ENCODE data around the gene IKZF2.

Gene IKZF2

DNA sequence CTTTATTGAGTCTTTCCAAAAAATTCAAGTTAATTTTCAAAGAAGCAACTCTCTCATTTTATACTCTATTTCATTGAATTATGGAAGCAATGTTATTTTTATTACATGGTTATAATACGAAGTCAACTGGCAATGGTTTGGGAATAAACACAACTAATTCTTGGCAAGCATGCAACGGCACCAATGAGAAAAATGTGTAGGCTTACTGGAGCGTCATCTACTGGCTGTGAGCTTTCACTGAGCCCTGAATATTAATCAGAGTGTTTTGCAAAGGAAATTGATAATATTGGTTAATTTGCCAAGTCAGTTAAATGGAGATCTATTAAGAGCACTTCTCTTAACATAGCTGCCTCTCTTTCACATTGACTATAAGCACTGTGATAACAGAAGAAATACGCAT lies 163.9 kb downstream of the IKZF2 start:
- no peaks in the 10 kb centered on the region for H3K9me3 ChIP-seq (ENCODE audit: severe bottlenecking)
- no peak for DNase-seq (ENCODE audit: low spot score)
- no peak overlapping the region for H3K27ac ChIP-seq (ENCODE audit: poor library complexity, severe bottlenecking)
- no peaks in the 10 kb centered on the region for H3K4me1 ChIP-seq (ENCODE audit: insufficient read depth, poor library complexity, severe bottlenecking)
- H3K4me3 ChIP-seq (ENCODE audit: severe bottlenecking): no peak overlapping the region
- no peak for ATAC-seq (ENCODE audit: low read depth)
- H3K36me3 ChIP-seq (ENCODE audit: low read depth): no peaks in the 10 kb centered on the region
- H3K27me3 ChIP-seq (ENCODE audit: insufficient read depth, poor library complexity, severe bottlenecking): no peaks in the 10 kb centered on the region
- TF ChIP-seq, protein P1, sequence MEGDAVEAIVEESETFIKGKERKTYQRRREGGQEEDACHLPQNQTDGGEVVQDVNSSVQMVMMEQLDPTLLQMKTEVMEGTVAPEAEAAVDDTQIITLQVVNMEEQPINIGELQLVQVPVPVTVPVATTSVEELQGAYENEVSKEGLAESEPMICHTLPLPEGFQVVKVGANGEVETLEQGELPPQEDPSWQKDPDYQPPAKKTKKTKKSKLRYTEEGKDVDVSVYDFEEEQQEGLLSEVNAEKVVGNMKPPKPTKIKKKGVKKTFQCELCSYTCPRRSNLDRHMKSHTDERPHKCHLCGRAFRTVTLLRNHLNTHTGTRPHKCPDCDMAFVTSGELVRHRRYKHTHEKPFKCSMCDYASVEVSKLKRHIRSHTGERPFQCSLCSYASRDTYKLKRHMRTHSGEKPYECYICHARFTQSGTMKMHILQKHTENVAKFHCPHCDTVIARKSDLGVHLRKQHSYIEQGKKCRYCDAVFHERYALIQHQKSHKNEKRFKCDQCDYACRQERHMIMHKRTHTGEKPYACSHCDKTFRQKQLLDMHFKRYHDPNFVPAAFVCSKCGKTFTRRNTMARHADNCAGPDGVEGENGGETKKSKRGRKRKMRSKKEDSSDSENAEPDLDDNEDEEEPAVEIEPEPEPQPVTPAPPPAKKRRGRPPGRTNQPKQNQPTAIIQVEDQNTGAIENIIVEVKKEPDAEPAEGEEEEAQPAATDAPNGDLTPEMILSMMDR (IDR thresholded peaks at IDR 0.05; ENCODE audit: poor library complexity, severe bottlenecking): no peak

DNA sequence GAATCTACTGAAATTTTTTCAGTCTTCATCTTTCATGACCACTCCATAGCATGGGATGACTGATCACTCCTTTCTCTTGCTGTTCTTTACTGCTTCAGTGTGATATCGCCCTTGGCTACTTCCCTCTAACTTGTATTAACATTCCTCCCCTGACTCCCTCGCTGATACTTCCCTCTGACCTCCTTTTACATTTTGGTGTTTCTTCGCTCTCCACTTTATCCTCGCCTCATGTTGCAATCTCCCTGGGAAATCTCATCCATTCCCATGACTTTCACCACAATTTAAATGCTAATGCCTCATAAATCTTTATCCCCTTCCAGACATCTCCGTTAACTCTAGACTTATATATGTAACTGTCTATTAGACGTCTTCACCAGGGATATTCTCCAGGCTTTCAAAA lies 167.3 kb downstream of the IKZF2 start:
- H3K27ac ChIP-seq (ENCODE audit: poor library complexity, severe bottlenecking): no peak overlapping the region
- no peaks in the 10 kb centered on the region for H3K36me3 ChIP-seq (ENCODE audit: low read depth)
- TF ChIP-seq, protein P1 (IDR thresholded peaks at IDR 0.05; ENCODE audit: poor library complexity, severe bottlenecking): no peak
- no peaks in the 10 kb centered on the region for H3K27me3 ChIP-seq (ENCODE audit: insufficient read depth, poor library complexity, severe bottlenecking)
- DNase-seq (ENCODE audit: low spot score): no peak
- H3K4me1 ChIP-seq (ENCODE audit: insufficient read depth, poor library complexity, severe bottlenecking): no peaks in the 10 kb centered on the region
- H3K9me3 ChIP-seq (ENCODE audit: severe bottlenecking): no peaks in the 10 kb centered on the region
- H3K4me3 ChIP-seq (ENCODE audit: severe bottlenecking): no peak overlapping the region
- ATAC-seq (ENCODE audit: low read depth): no peak

DNA sequence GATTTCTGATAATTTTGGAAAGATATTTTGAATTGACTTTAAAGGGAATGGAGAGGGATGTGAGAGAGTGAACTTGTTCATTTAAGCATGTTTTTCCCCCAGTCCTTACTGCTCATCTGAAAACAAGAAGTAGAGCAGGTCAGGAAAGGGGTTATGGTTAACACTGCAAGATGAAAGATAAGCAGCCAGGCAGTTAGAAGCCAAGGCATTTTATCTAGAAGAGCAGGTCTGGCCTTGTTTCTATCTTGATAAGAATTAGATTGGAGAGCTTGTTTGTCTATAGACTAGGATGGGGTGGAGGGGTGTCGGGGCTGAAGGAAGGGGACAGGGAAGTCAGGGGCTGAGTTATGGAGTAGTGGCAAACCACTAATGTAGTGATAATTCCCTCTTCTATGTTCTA lies 171.6 kb downstream of the IKZF2 start:
- no peak overlapping the region for H3K27ac ChIP-seq (ENCODE audit: poor library complexity, severe bottlenecking)
- no peak for DNase-seq (ENCODE audit: low spot score)
- ATAC-seq (ENCODE audit: low read depth): no peak
- H3K4me3 ChIP-seq (ENCODE audit: severe bottlenecking): no peak overlapping the region
- no peaks in the 10 kb centered on the region for H3K36me3 ChIP-seq (ENCODE audit: low read depth)
- H3K27me3 ChIP-seq (ENCODE audit: insufficient read depth, poor library complexity, severe bottlenecking): no peaks in the 10 kb centered on the region
- no peaks in the 10 kb centered on the region for H3K9me3 ChIP-seq (ENCODE audit: severe bottlenecking)
- H3K4me1 ChIP-seq (ENCODE audit: insufficient read depth, poor library complexity, severe bottlenecking): no peaks in the 10 kb centered on the region
- TF ChIP-seq, protein P1 (IDR thresholded peaks at IDR 0.05; ENCODE audit: poor library complexity, severe bottlenecking): no peak

DNA sequence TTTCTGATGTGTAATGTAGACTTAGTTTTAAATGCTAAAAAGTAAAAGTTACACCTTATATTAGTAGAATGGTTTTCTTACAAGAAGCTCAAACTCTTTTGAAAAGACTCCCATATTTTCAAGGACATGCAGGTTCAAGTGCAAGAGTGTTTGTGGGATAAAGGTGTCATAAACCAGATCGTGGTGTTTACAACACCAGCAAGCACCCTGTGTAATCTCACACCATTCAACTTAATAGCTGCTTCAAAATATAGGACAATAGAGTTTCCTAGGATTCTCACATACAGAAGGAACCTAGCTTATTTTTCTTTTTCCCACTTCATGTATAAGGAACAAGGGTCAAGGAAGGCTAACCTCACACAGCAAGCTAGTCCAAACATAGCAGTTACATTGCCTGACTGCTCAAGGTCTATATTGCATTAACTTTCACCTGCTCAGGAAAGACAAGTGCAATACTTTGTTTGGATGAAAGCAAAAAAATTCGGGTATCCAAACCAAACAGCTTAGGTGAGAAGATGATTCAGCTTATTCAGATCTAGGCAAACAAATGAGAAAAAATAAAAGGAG lies 172.3 kb downstream of the IKZF2 start:
- DNase-seq (ENCODE audit: low spot score) (no peak), ATAC-seq (ENCODE audit: low read depth) (no peak)
- Histone ChIP-seq H3K4me1 (ENCODE audit: insufficient read depth, poor library complexity, severe bottlenecking) (no peaks in the 10 kb centered on the region), H3K36me3 (ENCODE audit: low read depth) (no peaks in the 10 kb centered on the region), H3K4me3 (ENCODE audit: severe bottlenecking) (no peak overlapping the region), H3K27ac (ENCODE audit: poor library complexity, severe bottlenecking) (no peak overlapping the region), H3K27me3 (ENCODE audit: insufficient read depth, poor library complexity, severe bottlenecking) (no peaks in the 10 kb centered on the region), H3K9me3 (ENCODE audit: severe bottlenecking) (no peaks in the 10 kb centered on the region)
- TF ChIP-seq, protein P1 (IDR thresholded peaks at IDR 0.05; ENCODE audit: poor library complexity, severe bottlenecking): no peak

DNA sequence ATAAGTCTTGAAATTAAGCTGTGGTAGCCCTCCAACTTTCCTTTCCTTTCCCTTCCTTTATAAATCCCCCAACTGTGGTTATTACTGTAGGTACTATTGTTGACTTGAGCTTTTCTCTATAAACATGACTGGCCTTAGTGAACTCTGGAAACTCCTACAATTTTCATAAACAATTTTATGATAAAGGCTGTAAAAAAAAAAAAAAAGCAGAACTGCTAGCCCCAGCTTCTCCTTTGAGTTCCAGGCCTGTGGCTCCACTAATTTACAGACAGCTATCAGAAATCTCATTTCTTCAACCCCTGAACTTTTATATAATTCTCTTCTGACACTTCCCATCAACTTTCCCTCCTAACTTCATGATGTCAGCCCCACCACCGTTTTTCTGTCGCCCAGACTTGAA lies 174.3 kb downstream of the IKZF2 start:
- Histone ChIP-seq H3K4me3 (ENCODE audit: severe bottlenecking) (no peak overlapping the region), H3K9me3 (ENCODE audit: severe bottlenecking) (no peaks in the 10 kb centered on the region), H3K27ac (ENCODE audit: poor library complexity, severe bottlenecking) (no peak overlapping the region), H3K27me3 (ENCODE audit: insufficient read depth, poor library complexity, severe bottlenecking) (no peaks in the 10 kb centered on the region), H3K4me1 (ENCODE audit: insufficient read depth, poor library complexity, severe bottlenecking) (no peaks in the 10 kb centered on the region), H3K36me3 (ENCODE audit: low read depth) (no peaks in the 10 kb centered on the region)
- DNase-seq (ENCODE audit: low spot score) (no peak), ATAC-seq (ENCODE audit: low read depth) (no peak)
- TF ChIP-seq, protein P1 (IDR thresholded peaks at IDR 0.05; ENCODE audit: poor library complexity, severe bottlenecking): no peak
